Inflammatory macrophage treated with lipopolysaccharide for 4 hours (primary cell): ENCODE results near the gene C16orf78.
"Not testable (repeated sequence)": the region's sequence is repeated elsewhere in the genome, so short reads cannot be mapped to it uniquely, and the experiment has no call there.

Experiments
- DNase-seq: peaks from one replicate; pipeline ENCODE4 v3.0.0-alpha.2; 2020

Gene C16orf78

GRCh38 chr16:49350265-49351095, 23.1 kb upstream of the C16orf78 start:
- peak; percentile 45 for DNase-seq

GRCh38 chr16:49351096-49351487, 22.5 kb upstream of the C16orf78 start:
- DNase-seq: no peak

GRCh38 chr16:49352892-49353291, 20.7 kb upstream of the C16orf78 start:
- no peak for DNase-seq

GRCh38 chr16:49353680-49354079, 19.9 kb upstream of the C16orf78 start:
- no peak for DNase-seq

GRCh38 chr16:49354101-49354500, 19.5 kb upstream of the C16orf78 start:
- no peak for DNase-seq

- DNase-seq: no peak
Measured at GRCh38 chr16:49354991-49355390, 18.6 kb upstream of the C16orf78 start.

GRCh38 chr16:49355933-49356665, 17.5 kb upstream of the C16orf78 start:
- no peak for DNase-seq

- no peak for DNase-seq
Measured at GRCh38 chr16:49356728-49357488, 16.7 kb upstream of the C16orf78 start.

- DNase-seq: no peak
Measured at GRCh38 chr16:49359591-49359990, 14.0 kb upstream of the C16orf78 start.

GRCh38 chr16:49361731-49362130, 11.9 kb upstream of the C16orf78 start:
- DNase-seq: not testable (repeated sequence)

GRCh38 chr16:49362230-49362629, 11.4 kb upstream of the C16orf78 start:
- DNase-seq: no peak

GRCh38 chr16:49365711-49366509, 7.7 kb upstream of the C16orf78 start:
- no peak for DNase-seq

GRCh38 chr16:49366669-49367068, 6.9 kb upstream of the C16orf78 start:
- no peak for DNase-seq

- DNase-seq: no peak
Measured at GRCh38 chr16:49369651-49370611, 3.7 kb upstream of the C16orf78 start.

GRCh38 chr16:49376206-49376605, 2.6 kb downstream of the C16orf78 start:
- no peak for DNase-seq

GRCh38 chr16:49377196-49377755, 3.7 kb downstream of the C16orf78 start:
- no peak for DNase-seq

- DNase-seq: no peak
Measured at GRCh38 chr16:49378238-49378637, 4.6 kb downstream of the C16orf78 start.

GRCh38 chr16:49378816-49379215, 5.2 kb downstream of the C16orf78 start:
- DNase-seq: no peak

- no peak for DNase-seq
Measured at GRCh38 chr16:49382916-49383315, 9.3 kb downstream of the C16orf78 start.

GRCh38 chr16:49395021-49395420, 21.4 kb downstream of the C16orf78 start:
- no peak for DNase-seq

GRCh38 chr16:49396206-49396720, 22.7 kb downstream of the C16orf78 start:
- DNase-seq: no peak
